Activated CD8-positive, alpha-beta memory T cell treated with anti-CD3 and anti-CD28 coated beads, Interleukin-2, amount 50 U/mL, for 1 hour (primary cell): ENCODE measurements around the gene OSGIN1.
"Not testable (repeated sequence)": the region's sequence is repeated elsewhere in the genome, so short reads cannot be mapped to it uniquely, and the experiment has no call there.

Source experiments
- DNase-seq: peaks from one replicate; pipeline ENCODE4 v3.0.0-alpha.2; 2020; ENCODE audit errors: extremely low read depth

Gene OSGIN1

GRCh38 chr16:83940630-83941378, 12.2 kb upstream of the OSGIN1 start:
- DNase-seq: no peak

DNA sequence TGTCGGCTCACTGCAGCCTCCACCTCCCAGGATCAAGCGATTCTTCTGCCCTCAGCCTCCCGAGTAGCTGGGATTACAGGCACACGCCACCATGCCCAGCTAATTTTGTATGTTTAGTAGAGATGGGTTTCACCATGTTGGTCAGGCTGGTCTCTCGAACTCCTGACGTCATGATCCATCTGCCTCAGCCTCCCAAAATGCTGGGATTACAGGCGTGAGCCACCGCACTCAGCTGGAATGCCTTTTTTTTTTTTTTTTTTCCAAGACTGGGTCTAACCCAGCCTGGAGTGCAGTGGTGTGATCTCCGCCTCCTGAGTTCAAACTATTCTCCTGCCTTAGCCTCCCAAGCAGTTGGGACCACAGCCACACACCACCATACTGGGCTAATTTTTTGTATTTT, 11.5 kb upstream of the OSGIN1 start:
- not testable (repeated sequence) for DNase-seq

DNA sequence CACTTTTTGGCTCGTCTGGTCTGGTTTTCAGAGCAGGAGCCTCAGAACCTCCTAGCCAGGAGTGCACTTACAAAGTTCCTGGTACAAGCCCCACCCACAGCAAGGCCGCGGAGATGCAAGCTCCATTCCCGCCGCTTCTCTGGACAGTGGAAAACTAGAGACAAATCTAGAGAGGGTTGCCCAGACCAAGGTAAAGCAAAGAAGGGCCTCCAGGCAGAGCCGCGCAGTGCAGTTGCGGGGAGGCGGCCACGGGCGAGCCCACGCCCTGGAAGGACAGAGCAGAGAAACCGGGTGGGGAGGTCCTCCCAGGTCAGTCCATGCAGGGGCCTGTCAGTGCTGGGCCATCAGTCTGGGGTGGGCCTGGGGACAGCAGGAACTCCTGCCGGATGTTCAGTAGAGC, 11.0 kb upstream of the OSGIN1 start:
- DNase-seq: no peak

- no peak for DNase-seq
Measured at GRCh38 chr16:83942815-83943515, 10.1 kb upstream of the OSGIN1 start.

- no peak for DNase-seq
Measured at GRCh38 chr16:83943516-83944050, 9.5 kb upstream of the OSGIN1 start.

DNA sequence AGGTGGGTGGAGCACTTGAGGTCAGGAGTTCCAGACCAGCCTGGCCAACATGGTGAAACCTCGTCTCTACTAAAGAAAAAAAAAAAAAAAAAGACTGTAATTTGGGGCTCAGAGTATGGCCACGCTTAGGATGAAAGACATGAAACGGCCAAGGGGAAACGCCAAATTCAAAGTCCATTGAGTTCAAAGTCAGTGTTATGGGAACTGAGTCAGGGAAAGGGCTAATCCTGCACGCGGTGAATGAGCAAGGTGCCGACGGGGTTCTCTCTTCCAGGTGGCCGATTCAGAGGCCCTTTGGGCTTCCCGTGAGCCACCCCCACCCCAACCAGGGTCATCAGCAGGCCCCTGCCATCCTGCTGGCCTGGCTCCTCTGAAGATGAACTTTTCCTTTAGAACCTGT, 7.5 kb upstream of the OSGIN1 start:
- DNase-seq: no peak

GRCh38 chr16:83946154-83946780, 6.8 kb upstream of the OSGIN1 start:
- DNase-seq: no peak

GRCh38 chr16:83946781-83947566, 6.1 kb upstream of the OSGIN1 start:
- no peak for DNase-seq

- no peak for DNase-seq
Measured at GRCh38 chr16:83947642-83948234, 5.3 kb upstream of the OSGIN1 start.

DNA sequence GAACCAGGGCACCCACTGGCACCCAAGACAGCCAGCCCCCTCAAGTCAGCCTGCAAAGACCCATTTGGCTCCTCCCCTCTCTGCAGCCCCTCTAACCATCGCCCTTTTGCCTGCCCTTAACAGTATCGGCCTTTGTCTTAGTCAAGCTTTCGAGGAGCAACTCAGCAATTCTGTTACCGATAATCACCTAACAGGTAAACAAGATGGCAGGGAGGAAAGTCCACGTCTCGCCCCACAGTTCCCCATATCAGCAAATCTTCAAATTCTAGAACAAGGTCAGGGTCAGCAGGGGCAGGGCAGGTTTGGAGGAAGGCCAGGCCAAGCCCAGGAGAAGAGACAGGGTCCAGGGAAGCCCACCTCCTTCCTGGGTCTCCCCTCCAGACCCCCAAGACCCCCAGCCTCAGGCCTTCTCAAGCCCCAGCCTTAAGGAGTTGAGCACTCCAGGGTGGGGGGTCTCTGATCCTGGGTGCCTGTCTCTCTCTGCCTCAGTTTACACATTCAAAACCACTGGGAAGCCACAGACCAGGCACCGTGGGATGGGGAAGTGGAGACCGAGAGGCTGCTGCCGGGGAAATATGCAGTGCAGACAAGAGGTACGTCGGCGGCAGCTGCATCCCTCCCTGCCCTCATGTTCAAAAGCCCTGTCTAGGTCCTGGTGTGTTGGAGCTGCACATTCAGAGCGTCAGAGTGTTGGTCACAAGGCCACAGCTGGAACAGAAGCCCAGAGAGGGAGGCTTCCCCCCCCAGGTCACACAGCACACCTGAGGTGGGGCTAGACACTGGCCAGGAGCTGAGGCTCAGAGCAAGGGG, 3.9 kb upstream of the OSGIN1 start:
- DNase-seq: no peak

DNA sequence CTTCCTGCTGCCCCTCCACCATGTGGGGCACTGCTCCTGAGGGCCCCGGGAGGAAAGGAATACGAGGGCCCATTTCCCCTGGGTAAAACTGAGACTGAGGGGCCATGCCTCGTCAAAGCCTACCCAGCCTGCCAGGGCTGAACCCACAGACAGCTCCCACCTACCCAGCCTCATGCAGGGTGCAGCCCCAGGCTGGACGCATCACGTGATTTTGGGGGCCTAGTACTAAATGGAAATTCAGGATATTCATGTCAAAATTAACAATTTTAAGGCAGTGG, 3.4 kb upstream of the OSGIN1 start:
- no peak for DNase-seq

- DNase-seq: not testable (repeated sequence)
Measured at GRCh38 chr16:83950862-83951399, 2.1 kb upstream of the OSGIN1 start.

DNA sequence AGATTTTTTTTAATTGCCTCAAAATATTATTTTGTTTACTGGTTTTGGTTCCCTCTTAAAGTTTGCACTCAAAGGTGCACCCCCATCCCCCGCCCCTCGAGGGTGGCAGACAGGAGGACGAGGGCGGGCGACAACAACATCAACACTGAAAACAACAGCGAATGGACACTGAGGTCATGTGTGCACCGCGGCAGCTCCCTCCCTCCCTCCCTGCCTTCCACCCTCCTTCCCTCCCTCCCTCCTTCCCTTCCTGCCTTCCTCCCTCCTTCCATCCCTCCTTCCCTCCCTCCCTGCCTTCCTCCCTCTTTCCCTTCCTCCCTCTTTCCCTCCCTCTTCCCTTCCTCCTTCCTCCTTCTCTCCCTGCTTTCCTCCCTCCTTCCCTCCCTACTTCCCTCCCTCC, 1.5 kb upstream of the OSGIN1 start:
- no peak for DNase-seq

DNA sequence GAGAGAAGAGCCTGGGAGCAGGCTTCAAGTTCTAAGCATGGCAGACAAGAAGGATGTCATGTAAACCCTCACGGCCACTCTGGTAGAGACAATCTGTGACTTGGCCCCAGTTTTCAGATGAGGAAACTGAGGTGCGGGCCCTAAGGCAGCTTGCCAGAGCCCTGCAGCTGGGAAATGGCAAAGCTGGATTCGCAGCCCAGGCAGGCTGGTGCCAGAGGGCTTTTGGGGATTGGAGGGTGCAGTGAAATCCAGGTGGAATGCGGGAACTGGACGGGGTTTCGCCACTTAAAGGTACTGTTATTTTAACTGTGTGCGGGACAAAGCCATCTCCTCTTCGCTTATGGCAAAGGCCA, 477 bp upstream of the OSGIN1 start:
- no peak for DNase-seq

DNA sequence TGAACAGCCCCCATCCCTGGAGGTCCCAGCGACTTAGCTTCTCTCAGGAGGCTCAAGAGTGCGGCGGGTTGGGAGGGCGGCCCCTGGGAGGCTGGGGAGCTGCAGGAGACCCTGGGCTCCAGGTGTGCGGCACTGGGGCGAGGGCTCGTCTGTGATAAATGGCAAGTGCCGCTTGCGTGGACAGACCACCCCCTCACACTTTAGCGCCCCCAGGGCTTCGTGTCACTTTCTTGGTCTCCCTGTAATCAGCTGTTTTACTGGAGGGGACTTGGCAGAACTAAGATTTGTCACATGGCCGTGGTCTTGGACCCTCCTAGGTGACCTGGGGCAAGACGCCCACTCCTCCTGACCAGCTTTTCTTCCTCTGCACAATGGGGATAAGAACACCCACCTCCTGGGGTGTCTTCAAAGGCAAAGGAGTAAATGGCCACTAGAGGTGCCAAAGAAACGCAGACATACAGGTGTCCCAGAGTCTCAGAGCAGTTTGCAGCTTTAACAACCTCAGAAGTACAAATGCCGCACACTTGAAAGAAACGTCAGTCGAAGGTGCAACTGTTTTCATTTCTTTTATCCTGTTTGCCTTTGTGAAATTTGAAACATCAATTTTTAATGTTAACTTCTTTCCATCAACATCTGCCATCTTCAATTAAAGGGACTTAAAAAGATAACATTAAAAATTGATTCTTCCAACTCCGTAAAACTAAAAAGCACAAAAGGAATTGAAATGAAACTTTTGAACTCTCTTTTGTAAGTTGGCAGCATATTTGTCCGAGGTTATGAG, 946 bp downstream of the OSGIN1 start:
- DNase-seq: no peak

DNA sequence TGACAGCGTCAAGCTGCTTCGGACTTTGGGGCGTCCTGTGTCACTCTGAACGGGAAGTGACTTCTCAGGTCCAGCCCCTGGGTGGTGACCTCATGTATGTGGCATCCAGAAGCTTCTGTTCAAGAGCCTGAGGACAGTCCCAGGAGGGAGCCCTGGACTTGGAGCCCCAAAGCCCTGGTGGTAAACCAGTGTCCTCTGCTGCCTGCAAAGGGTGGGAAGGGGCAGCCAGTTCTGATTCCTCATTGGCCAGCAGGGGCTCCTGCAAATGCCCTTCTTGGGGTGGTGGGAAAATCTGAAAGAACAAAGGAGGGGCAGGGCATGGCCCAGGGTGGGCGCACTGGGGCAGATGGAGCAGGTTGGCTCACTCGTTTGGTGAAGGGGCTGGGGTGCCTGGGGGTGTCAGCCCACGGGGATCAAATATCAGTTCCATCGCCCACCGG, 1.6 kb downstream of the OSGIN1 start:
- no peak for DNase-seq

DNA sequence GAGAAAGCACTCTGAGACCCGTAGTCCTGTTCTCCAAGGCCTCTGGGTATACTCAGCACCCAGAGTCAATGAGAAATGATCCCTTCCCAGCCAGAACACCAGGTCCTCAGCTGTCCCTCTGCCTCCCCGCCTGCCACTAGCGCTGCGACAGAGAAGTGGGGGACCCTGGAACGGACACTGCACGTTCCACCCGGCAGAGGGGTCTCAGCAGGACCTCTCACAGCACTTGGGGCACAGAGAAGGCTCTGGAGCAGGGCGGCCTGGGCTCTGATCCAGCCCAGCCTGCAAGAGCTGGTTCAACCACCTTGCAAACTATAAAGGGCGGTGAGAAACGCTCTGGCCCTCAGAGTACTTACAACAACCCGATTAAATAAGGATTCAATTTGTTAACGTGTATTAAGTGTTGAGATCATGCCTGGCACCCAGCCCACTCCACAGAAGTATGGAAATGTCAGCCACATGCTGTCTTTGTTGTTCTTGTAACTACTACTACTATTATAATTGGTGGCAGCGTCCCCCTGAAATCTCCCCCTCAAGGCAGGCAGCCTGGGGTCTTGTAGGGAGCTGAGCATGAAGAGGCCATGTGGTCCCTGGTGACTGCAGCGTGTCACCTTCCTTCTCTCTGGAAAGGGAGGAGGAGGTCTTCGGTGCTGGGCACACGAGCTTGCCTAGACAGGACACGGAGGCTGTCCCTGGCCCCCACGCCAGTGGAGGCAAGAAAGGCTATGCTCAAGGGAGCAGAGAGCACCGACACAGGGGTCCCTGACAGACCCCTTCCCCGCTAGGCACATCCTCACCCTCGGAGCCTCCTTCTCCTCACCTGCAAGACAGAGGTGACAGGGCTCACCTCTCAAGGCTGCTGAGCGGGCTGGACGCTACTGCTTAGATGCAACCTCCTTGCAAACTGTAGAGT, 2.4 kb downstream of the OSGIN1 start:
- no peak for DNase-seq

DNA sequence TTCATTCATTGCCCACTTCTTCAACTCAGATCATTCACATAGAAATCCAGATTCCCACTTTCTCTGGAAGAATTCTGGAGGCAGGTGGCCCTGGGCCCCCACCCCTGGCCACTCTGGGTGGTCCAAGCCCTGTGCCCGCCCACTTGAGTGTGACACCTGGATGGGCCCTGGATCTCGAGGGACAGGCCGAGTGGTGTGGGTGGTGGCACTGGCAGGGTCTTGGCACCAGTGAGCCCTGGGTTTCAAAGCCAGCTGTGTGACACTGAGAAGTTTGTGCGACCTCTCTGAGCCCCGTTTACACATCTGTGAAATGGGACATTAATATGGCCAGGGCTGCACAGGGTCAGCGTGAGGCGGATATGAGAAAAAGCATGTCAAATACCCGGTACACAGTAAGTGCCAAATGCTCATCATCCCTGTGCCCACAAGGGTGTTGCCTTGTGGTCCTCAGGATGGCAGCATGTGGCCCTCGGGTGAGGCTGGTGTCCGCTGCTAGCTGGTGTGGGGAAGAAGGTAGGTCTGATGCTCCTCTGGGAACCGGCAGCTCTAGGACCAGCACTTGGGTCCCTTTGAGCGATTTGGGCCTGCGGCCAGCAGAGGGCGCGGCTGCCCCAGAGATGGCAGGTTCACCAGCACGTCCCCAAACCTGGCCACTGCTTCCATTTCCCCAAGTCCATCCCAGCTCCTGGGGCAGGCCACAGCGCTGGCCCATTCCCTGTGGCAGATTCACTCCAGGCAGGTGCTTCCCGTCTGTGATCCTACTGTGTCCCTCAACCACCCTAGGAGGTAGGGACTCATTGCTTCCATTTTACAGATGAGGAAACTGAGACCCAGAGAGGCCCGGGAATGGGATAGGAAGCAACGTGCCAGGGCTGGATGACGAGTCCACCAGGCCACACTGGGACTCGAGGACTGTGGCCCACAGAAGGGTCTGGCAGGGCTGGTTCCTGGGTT, 3.6 kb downstream of the OSGIN1 start:
- DNase-seq: peak; percentile 8
